Endothelial cell of umbilical vein (primary cell): ENCODE data around the gene WARS2. TPM values are rescaled to one million over a fixed set of nuclear protein-coding genes. Genes with fewer than 3 reads are reported as not detected.

ENCODE experiments used
- BruUV-seq: library from RNA; stranded (reverse); fragments of 400-500 nt; replicated peaks from 2 replicates; lab custom pipeline; 2021; lab: Mats Ljungman, UMichigan
- CTCF ChIA-PET: fragments of 300-600, 350-600 bp; sonication (Branson Sonifier 250); formaldehyde crosslinking; loops from one replicate; lab custom pipeline; 2021; ENCODE audit warnings: antibody characterized with exemption, inconsistent platforms; lab: Charles Lee
- POLR2A ChIA-PET: fragments of 300-600, 350-600 bp; sonication (Branson Sonifier 250); formaldehyde crosslinking; loops from one replicate; lab custom pipeline; 2021; ENCODE audit warnings: antibody characterized with exemption, inconsistent platforms; lab: Charles Lee
- DNase-seq: peaks from one replicate; pipeline ENCODE4 v3.0.0-alpha.2; 2011; ENCODE audit warnings: low read depth, low spot score
- FAIRE-seq: peaks from 2 replicates; lab custom pipeline; 2011; peaks lifted over from hg19 to GRCh38; lab: Jason Lieb, UNC
- H2AFZ ChIP-seq: 2 replicates; pipeline ENCODE4 v1.6.0; 2012; ENCODE audit warnings: low read depth, low read length, control low read depth, inconsistent platforms
- H3K27ac ChIP-seq: 2 replicates; pipeline ENCODE4 v1.5.1; 2011; ENCODE audit warnings: low read depth, mild to moderate bottlenecking, control low read depth, low read length, moderate library complexity; ENCODE audit not compliant: insufficient read depth
- H3K27me3 ChIP-seq, 2 experiments: 2 replicates each; pipeline versions ENCODE4 v1.6.0 to v1.6.1; 2011; ENCODE audit warnings: low read length in 2 of 2, mixed read lengths in 1 of 2; ENCODE audit not compliant: control insufficient read depth in 2 of 2, insufficient read depth in 2 of 2
- H3K36me3 ChIP-seq, 2 experiments: 2 replicates in 1 of 2; 3 replicates in 1 of 2; pipeline ENCODE4 v1.5.1; 2011; ENCODE audit warnings: low read length in 2 of 2, mild to moderate bottlenecking in 1 of 2, moderate library complexity in 1 of 2; ENCODE audit not compliant: control insufficient read depth in 2 of 2, insufficient read depth in 2 of 2; ENCODE audit errors: extremely low read depth in 1 of 2
- H3K4me1 ChIP-seq: 3 replicates; pipeline ENCODE4 v1.5.1; 2011; ENCODE audit warnings: mild to moderate bottlenecking, low read length; ENCODE audit not compliant: control insufficient read depth, insufficient read depth; ENCODE audit errors: extremely low read depth
- H3K4me2 ChIP-seq: 2 replicates; pipeline ENCODE4 v1.6.1; 2011; ENCODE audit warnings: low read length, control low read depth, mixed read lengths; ENCODE audit not compliant: insufficient read depth
- H3K4me3 ChIP-seq, 3 experiments: fragments of 200-600 bp in 1 of 3; sonication (generic), shearing (Covaris generic) in 1 of 3; replicated peaks in 1 of 3; 2 replicates each; pipeline ENCODE4 v1.5.1; 2011 to 2016; ENCODE audit warnings: control low read depth in 3 of 3, low read length in 3 of 3, mild to moderate bottlenecking in 2 of 3, inconsistent platforms in 1 of 3, low read depth in 1 of 3, moderate library complexity in 1 of 3; ENCODE audit not compliant: insufficient read depth in 1 of 3
- H3K79me2 ChIP-seq: 2 replicates; pipeline ENCODE4 v1.6.0; 2012; ENCODE audit warnings: low read length, inconsistent platforms; ENCODE audit not compliant: control insufficient read depth, insufficient read depth
- H3K9ac ChIP-seq: replicated peaks from 2 replicates; pipeline ENCODE3; 2011; ENCODE audit warnings: low read length, control low read depth; ENCODE audit not compliant: insufficient read depth; ENCODE audit errors: extremely low read depth
- H3K9me1 ChIP-seq: replicated peaks from 3 replicates; pipeline ENCODE4 v1.6.0; 2011; ENCODE audit warnings: mild to moderate bottlenecking, low read length; ENCODE audit not compliant: control insufficient read depth, insufficient read depth; ENCODE audit errors: extremely low read depth
- H3K9me3 ChIP-seq: replicated peaks from 2 replicates; pipeline ENCODE4 v1.5.1; 2012; ENCODE audit warnings: low read length, inconsistent platforms; ENCODE audit not compliant: control insufficient read depth, insufficient read depth
- H4K20me1 ChIP-seq: replicated peaks from 2 replicates; pipeline ENCODE3; 2011; ENCODE audit warnings: mild to moderate bottlenecking, low read length; ENCODE audit not compliant: control insufficient read depth, insufficient read depth; ENCODE audit errors: extremely low read depth
- EZH2 ChIP-seq: IDR thresholded peaks from 2 replicates; pipeline ENCODE4 v1.6.1; 2012; ENCODE audit warnings: borderline replicate concordance, low read depth, mild to moderate bottlenecking, moderate library complexity, low read length, inconsistent platforms; ENCODE audit not compliant: severe bottlenecking
- FOS ChIP-seq: IDR thresholded peaks from 2 replicates; pipeline ENCODE4 v1.6.1; 2011; ENCODE audit warnings: mild to moderate bottlenecking, low read length, moderate library complexity, borderline replicate concordance; ENCODE audit not compliant: insufficient read depth
- GATA2 ChIP-seq: IDR thresholded peaks from 2 replicates; pipeline ENCODE4 v1.7.0; 2011; ENCODE audit warnings: low read depth, mild to moderate bottlenecking, moderate library complexity, mixed read lengths, low read length; ENCODE audit not compliant: insufficient read length, insufficient read depth
- JUN ChIP-seq: IDR thresholded peaks from 2 replicates; pipeline ENCODE4 v1.6.1; 2011; ENCODE audit warnings: borderline replicate concordance, low read depth; ENCODE audit not compliant: insufficient read length, insufficient read depth
- MYC ChIP-seq: IDR thresholded peaks from one replicate; pipeline ENCODE4 v1.6.1; 2011; ENCODE audit warnings: mild to moderate bottlenecking, low read depth, low read length
- POLR2A ChIP-seq: IDR thresholded peaks from 2 replicates; pipeline ENCODE4 v1.6.1; 2012; ENCODE audit warnings: low read depth, mild to moderate bottlenecking, control low read depth, low read length
- POLR2AphosphoS5 ChIP-seq: IDR thresholded peaks from 2 replicates; pipeline ENCODE4 v1.6.1; 2012; ENCODE audit warnings: low read depth, mild to moderate bottlenecking, control low read depth, low read length, moderate library complexity; ENCODE audit not compliant: insufficient read depth
- dilution Hi-C: fragments of 300-500 bp; cut with MboI; formaldehyde crosslinking; loops from one replicate; pipeline ENCODE4 v1.15.0; 2019; ENCODE audit warnings: low sequenced_read_pairs; ENCODE audit not compliant: extremely low pct_ligation_motif_present
- intact Hi-C: fragments of 100-400 bp; cut with micrococcal nuclease; formaldehyde crosslinking; loops from one replicate; pipeline ENCODE4 v1.10.0; 2022
- polyA plus RNA-seq, 4 experiments: library from polyadenylated mRNA; depleted of rRNA in 3 of 4; stranded (reverse) in 3 of 4; unstranded in 1 of 4; fragments of >200 nt; gene quantifications; 2 replicates each; pipeline versions ENCODE4 v1.2.1 to v1.2.3, GENCODE V29; 2011 to 2012; ENCODE audit warnings: missing spikeins in 1 of 4
- total RNA-seq: library from RNA; stranded (reverse); gene quantifications from 2 replicates; pipeline ENCODE4 v1.2.3, GENCODE V29; 2021
- TF ChIP-seq, protein P1 (sequence below): IDR thresholded peaks from 2 replicates; pipeline ENCODE4 v1.6.1; 2011; ENCODE audit not compliant: insufficient read depth, insufficient read length
- TF ChIP-seq, protein P2 (sequence below), 2 donors: IDR thresholded peaks; 1 replicate in 1 of 2; 2 replicates in 1 of 2; pipeline ENCODE4 v1.5.1; 2011; ENCODE audit warnings: low read length in 2 of 2, mild to moderate bottlenecking in 2 of 2, moderate library complexity in 2 of 2, control low read depth in 1 of 2, inconsistent platforms in 1 of 2, low read depth in 1 of 2; ENCODE audit not compliant: insufficient read depth in 1 of 2; ENCODE audit errors: extremely low read depth in 1 of 2

The WARS2 gene
- total and polyA plus RNA-seq, 2 donors (not counting 3 experiments of a cell fraction or from before 2014, with no cell fraction given) = 5.9 to 11.8 TPM

DNA sequence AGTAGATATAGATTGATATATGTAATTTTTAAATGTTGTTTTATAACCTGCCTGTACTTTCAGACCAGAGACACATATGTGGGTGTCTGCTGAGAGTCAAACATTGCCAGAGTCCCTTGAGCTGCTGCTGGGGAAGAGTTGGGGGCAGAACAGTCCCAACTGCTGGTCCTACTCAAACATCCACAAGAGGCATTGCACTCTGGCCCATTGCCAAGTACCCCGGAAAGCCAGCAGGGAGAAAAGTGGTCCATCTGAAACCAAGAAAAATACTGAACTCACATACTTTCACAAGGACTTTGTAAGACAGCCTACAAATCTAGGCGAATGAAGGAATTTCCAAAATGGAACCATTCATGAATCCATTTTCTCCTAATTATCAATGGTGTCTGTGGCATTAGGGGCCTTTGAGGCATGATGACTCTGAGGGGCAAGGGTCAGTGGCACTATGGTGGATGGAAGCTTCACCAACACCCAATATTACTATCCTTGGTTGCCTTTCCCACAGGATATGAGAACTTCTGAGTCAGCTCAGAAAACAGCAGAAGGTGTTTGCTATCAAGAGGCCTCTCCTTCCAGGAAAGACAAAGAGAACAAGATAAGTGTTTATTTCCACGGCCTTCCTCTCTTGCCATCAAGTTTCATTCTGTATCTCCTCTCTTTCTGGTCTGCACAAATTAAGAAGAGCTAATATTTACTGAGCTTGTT is 145.0 kb downstream of the WARS2 start:
- Histone ChIP-seq H3K9me1 (no peaks in the 10 kb centered on the region), H3K4me1 (no peaks in the 10 kb centered on the region), H3K9me3 (no peaks in the 10 kb centered on the region), H3K4me2 (no peak overlapping the region), H3K9ac (no peak overlapping the region), H3K36me3 (no peaks in the 10 kb centered on the region), H3K27me3 (peaks cover 90 to 95% of the 10 kb centered on the region in 2 experiments), H3K4me3 (no peak overlapping the region), H4K20me1 (no peaks in the 10 kb centered on the region), H2AFZ (no peak overlapping the region), H3K79me2 (no peaks in the 10 kb centered on the region), H3K27ac (no peak overlapping the region)
- BruUV-seq = no TSS peak
- intact Hi-C loops = no loop called here
- TF ChIP-seq, protein P1, sequence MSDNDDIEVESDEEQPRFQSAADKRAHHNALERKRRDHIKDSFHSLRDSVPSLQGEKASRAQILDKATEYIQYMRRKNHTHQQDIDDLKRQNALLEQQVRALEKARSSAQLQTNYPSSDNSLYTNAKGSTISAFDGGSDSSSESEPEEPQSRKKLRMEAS = no peak
- TF ChIP-seq POLR2AphosphoS5 (no peak), JUN (no peak), EZH2 (no peak), GATA2 (no peak), FOS (no peak), POLR2A (no peak), MYC (no peak)
- TF ChIP-seq, protein P2, sequence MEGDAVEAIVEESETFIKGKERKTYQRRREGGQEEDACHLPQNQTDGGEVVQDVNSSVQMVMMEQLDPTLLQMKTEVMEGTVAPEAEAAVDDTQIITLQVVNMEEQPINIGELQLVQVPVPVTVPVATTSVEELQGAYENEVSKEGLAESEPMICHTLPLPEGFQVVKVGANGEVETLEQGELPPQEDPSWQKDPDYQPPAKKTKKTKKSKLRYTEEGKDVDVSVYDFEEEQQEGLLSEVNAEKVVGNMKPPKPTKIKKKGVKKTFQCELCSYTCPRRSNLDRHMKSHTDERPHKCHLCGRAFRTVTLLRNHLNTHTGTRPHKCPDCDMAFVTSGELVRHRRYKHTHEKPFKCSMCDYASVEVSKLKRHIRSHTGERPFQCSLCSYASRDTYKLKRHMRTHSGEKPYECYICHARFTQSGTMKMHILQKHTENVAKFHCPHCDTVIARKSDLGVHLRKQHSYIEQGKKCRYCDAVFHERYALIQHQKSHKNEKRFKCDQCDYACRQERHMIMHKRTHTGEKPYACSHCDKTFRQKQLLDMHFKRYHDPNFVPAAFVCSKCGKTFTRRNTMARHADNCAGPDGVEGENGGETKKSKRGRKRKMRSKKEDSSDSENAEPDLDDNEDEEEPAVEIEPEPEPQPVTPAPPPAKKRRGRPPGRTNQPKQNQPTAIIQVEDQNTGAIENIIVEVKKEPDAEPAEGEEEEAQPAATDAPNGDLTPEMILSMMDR (IDR thresholded peaks at IDR 0.05; ENCODE audit: extremely low read depth in 1 of 2, insufficient read depth in 1 of 2, low read depth in 1 of 2, low read length in 2 of 2) = no peak
- FAIRE-seq (no peak), DNase-seq (no peak)
- dilution Hi-C loops = no loop called here
- ChIA-PET POLR2A (no interaction called here), CTCF (interaction anchor here (1.7 to 3.9 kb wide), 2 partner anchors 13 to 15 kb away, joined by 4 to 23 read pairs; no protein-coding TSS in a partner anchor)
